K562 (cell line): Measurements from ENCODE around the gene AMN1. TPM values are rescaled to one million over a fixed set of nuclear protein-coding genes. Genes with fewer than 3 reads are reported as not detected.

Source experiments
- ARID1B ChIP-seq: fragments of 450-650 bp; IDR thresholded peaks from 2 replicates; pipeline ENCODE4 v1.6.1; 2016; ENCODE audit warnings: antibody characterized with exemption, mild to moderate bottlenecking, inconsistent platforms
- CXXC5 ChIP-seq: fragments of 250-450 bp; sonication (Bioruptor Pico); IDR thresholded peaks from 2 replicates; pipeline ENCODE4 v1.8.0; 2022; ENCODE audit warnings: inconsistent platforms, mild to moderate bottlenecking, moderate library complexity
- ESRRA ChIP-seq: fragments of 450-650 bp; IDR thresholded peaks from 2 replicates; pipeline ENCODE4 v1.6.1; 2014; ENCODE audit warnings: low read depth, mild to moderate bottlenecking, moderate library complexity, borderline replicate concordance
- ZNF551 ChIP-seq: fragments of 250-450 bp; sonication (Bioruptor Pico); IDR thresholded peaks from 2 replicates; pipeline ENCODE4 v1.5.0; 2021; ENCODE audit warnings: mild to moderate bottlenecking, moderate library complexity
- polyA plus RNA-seq, 8 experiments: library from polyadenylated mRNA; depleted of rRNA in 4 of 8; stranded (reverse) in 5 of 8; unstranded in 3 of 8; fragments of >200 nt; fragmentation: Nextera tagmentation in 2 of 8; fragmentation: Illumina TruSeq in 1 of 8; extraction: Ambion mirVana in 2 of 8; extraction: Trizol in 1 of 8; gene quantifications; 2 replicates each; pipeline versions ENCODE4 v1.2.1 to v1.2.3, GENCODE V29; 2011 to 2014; ENCODE audit warnings: inconsistent platforms in 1 of 8, missing spikeins in 1 of 8
- total RNA-seq, 7 experiments: library from RNA; depleted of rRNA in 6 of 7; stranded (reverse); fragments of >200 nt in 6 of 7; fragmentation: Illumina TruSeq in 2 of 7; extraction: Trizol in 2 of 7; gene quantifications; 2 replicates each; pipeline versions ENCODE4 v1.2.1 to v1.2.3, GENCODE V29; 2011 to 2021; ENCODE audit warnings: low replicate concordance in 1 of 7
- TF ChIP-seq, protein P1 (sequence below), 2 experiments: IDR thresholded peaks in 1 of 2; conservative IDR thresholded peaks in 1 of 2; 2 replicates each; pipeline ENCODE4 v1.6.1; 2016; ENCODE audit warnings: low read depth in 2 of 2, mild to moderate bottlenecking in 1 of 2, missing compliant biosample characterization in 1 of 2, missing genetic modification characterization in 1 of 2, moderate library complexity in 1 of 2
- TF ChIP-seq, protein P2 (sequence below): sonication (generic); formaldehyde crosslinking; IDR thresholded peaks from 2 replicates; pipeline ENCODE4 v1.8.0; 2022; ENCODE audit warnings: missing genetic modification reagents, mild to moderate bottlenecking, moderate library complexity, borderline replicate concordance
- TF ChIP-seq, protein P3 (sequence below): fragments of 250-450 bp; sonication (Bioruptor Pico); IDR thresholded peaks from 2 replicates; pipeline ENCODE4 v1.8.0; 2022; ENCODE audit warnings: moderate library complexity, mild to moderate bottlenecking, inconsistent platforms
- TF ChIP-seq, protein P4 (sequence below): fragments of 450-650 bp; conservative IDR thresholded peaks from 2 replicates; pipeline ENCODE4 v1.6.1; 2016; ENCODE audit warnings: missing genetic modification characterization, low read depth, mild to moderate bottlenecking, control low read depth, missing compliant biosample characterization

AMN1 gene
- total and polyA plus RNA-seq, 9 of the 15 experiments (the other 6 are each of a cell fraction or from before 2014, with no cell fraction given), result 5.2 to 27.6 (median 13.0) TPM

DNA sequence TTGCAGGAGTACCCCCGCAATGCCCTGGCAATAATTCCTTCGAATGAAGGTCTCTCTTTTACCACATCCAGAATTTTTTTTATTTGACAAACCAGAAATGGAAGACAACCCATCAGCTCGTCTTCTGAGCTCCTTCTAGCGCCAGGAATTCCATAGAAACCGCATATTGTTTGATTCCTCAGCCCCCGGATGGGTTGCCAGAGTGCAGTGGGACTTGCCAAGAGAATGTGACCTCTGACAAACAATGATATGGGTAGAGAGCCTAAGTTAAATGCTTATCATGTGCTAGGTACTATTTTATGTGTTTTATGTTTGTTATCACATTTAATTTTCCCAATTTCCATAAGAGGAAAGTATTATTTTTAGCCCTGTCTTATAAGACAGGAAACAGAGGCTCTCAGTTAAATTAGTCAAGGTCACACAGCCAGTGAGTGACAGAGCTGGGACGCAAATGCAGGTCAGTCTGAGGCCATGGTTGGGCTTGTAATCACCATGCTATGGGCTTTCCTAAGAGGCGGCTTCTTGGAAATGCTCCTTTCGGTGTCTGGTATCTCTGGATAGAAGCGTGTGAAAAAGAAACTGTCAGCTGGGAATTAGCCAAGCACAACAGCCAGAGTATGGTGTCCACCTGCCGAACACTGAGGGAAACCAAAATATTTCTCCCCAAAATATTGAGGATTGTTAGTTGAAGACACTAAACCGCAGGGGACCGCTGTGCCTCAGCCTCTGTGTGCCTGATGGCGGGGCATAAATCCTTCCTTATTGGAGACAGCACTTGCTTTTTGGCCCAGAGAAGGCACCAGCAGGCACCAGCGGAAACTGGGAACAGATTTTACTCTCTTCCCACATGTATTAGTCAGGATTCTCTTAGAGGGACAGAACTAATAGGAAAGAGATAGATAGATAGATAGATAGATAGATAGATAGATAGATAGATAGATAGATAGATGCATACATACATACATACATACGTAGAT lies 98.8 kb downstream of the AMN1 start (continued):
- peak; percentile 90 for TF ChIP-seq ESRRA
- TF ChIP-seq ARID1B, result peak; percentile 68
- TF ChIP-seq, protein P1, sequence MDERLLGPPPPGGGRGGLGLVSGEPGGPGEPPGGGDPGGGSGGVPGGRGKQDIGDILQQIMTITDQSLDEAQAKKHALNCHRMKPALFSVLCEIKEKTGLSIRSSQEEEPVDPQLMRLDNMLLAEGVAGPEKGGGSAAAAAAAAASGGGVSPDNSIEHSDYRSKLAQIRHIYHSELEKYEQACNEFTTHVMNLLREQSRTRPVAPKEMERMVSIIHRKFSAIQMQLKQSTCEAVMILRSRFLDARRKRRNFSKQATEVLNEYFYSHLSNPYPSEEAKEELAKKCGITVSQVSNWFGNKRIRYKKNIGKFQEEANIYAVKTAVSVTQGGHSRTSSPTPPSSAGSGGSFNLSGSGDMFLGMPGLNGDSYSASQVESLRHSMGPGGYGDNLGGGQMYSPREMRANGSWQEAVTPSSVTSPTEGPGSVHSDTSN (CRISPR knock-in tag; IDR thresholded peaks at IDR 0.05; ENCODE audit: low read depth), result no peak
- TF ChIP-seq, protein P1 (tag; conservative IDR thresholded peaks at IDR 0.05; ENCODE audit: low read depth), result peak; percentile 71
- TF ChIP-seq, protein P2, sequence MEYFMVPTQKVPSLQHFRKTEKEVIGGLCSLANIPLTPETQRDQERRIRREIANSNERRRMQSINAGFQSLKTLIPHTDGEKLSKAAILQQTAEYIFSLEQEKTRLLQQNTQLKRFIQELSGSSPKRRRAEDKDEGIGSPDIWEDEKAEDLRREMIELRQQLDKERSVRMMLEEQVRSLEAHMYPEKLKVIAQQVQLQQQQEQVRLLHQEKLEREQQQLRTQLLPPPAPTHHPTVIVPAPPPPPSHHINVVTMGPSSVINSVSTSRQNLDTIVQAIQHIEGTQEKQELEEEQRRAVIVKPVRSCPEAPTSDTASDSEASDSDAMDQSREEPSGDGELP (CRISPR knock-in tag), result peak; percentile 26; the same call in 1 of the 2 replicates
- TF ChIP-seq CXXC5, result peak; percentile 83
- no peak for TF ChIP-seq ZNF551 (CRISPR knock-in tag)
- TF ChIP-seq, protein P3, sequence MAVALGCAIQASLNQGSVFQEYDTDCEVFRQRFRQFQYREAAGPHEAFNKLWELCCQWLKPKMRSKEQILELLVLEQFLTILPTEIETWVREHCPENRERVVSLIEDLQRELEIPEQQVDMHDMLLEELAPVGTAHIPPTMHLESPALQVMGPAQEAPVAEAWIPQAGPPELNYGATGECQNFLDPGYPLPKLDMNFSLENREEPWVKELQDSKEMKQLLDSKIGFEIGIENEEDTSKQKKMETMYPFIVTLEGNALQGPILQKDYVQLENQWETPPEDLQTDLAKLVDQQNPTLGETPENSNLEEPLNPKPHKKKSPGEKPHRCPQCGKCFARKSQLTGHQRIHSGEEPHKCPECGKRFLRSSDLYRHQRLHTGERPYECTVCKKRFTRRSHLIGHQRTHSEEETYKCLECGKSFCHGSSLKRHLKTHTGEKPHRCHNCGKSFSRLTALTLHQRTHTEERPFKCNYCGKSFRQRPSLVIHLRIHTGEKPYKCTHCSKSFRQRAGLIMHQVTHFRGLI (CRISPR knock-in tag), result peak; percentile 71; the same call in 1 of the 2 replicates
- TF ChIP-seq, protein P4, sequence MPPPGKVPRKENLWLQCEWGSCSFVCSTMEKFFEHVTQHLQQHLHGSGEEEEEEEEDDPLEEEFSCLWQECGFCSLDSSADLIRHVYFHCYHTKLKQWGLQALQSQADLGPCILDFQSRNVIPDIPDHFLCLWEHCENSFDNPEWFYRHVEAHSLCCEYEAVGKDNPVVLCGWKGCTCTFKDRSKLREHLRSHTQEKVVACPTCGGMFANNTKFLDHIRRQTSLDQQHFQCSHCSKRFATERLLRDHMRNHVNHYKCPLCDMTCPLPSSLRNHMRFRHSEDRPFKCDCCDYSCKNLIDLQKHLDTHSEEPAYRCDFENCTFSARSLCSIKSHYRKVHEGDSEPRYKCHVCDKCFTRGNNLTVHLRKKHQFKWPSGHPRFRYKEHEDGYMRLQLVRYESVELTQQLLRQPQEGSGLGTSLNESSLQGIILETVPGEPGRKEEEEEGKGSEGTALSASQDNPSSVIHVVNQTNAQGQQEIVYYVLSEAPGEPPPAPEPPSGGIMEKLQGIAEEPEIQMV (tag), result no peak
